Activated T-cell treated with anti-CD3 and anti-CD28 coated beads for 1 hour (primary cell): ENCODE measurements around the gene PLPPR1.

ENCODE experiments used
- DNase-seq: peaks from one replicate; pipeline ENCODE4 v3.0.0-alpha.2; 2020; ENCODE audit warnings: low read depth

Gene PLPPR1

GRCh38 chr9:101209670-101210069 is 181.1 kb downstream of the PLPPR1 start:
- no peak for DNase-seq

GRCh38 chr9:101212661-101213060 is 184.1 kb downstream of the PLPPR1 start:
- DNase-seq, result no peak

- no peak for DNase-seq
These were observed 190.5 kb downstream of the PLPPR1 start for GRCh38 chr9:101219030-101219429.

GRCh38 chr9:101220341-101220740 is 191.8 kb downstream of the PLPPR1 start:
- DNase-seq, result no peak

GRCh38 chr9:101225271-101225670 is 196.7 kb downstream of the PLPPR1 start:
- DNase-seq, result no peak

- DNase-seq, result no peak
These were observed 197.6 kb downstream of the PLPPR1 start for GRCh38 chr9:101226161-101226560.

- no peak for DNase-seq
These were observed 198.3 kb downstream of the PLPPR1 start for GRCh38 chr9:101226803-101227202.

- DNase-seq, result no peak
These were observed 201.1 kb downstream of the PLPPR1 start for GRCh38 chr9:101229606-101230005.

GRCh38 chr9:101232405-101232977 is 204.0 kb downstream of the PLPPR1 start:
- no peak for DNase-seq

- DNase-seq, result no peak
These were observed 206.8 kb downstream of the PLPPR1 start for GRCh38 chr9:101235105-101235866.

- no peak for DNase-seq
These were observed 214.1 kb downstream of the PLPPR1 start for GRCh38 chr9:101242651-101243050.

GRCh38 chr9:101246691-101247090 is 218.2 kb downstream of the PLPPR1 start:
- DNase-seq, result no peak

- no peak for DNase-seq
These were observed 218.8 kb downstream of the PLPPR1 start for GRCh38 chr9:101247297-101247696.

- DNase-seq, result no peak
These were observed 226.4 kb downstream of the PLPPR1 start for GRCh38 chr9:101254733-101255433.

GRCh38 chr9:101264727-101265126 is 236.2 kb downstream of the PLPPR1 start:
- DNase-seq, result no peak

GRCh38 chr9:101265261-101265660 is 236.7 kb downstream of the PLPPR1 start:
- DNase-seq, result no peak

- no peak for DNase-seq
These were observed 239.9 kb downstream of the PLPPR1 start for GRCh38 chr9:101268426-101268825.

GRCh38 chr9:101269591-101270283 is 241.2 kb downstream of the PLPPR1 start:
- DNase-seq, result no peak

- no peak for DNase-seq
These were observed 241.8 kb downstream of the PLPPR1 start for GRCh38 chr9:101270302-101270701.

- DNase-seq, result no peak
These were observed 242.6 kb downstream of the PLPPR1 start for GRCh38 chr9:101271102-101271501.

GRCh38 chr9:101274971-101275768 is 246.6 kb downstream of the PLPPR1 start:
- no peak for DNase-seq

GRCh38 chr9:101275769-101276250 is 247.3 kb downstream of the PLPPR1 start:
- DNase-seq, result no peak
